CD14-positive monocyte (primary cell): ENCODE results near the gene GAREM1. TPM values are rescaled to one million over a fixed set of nuclear protein-coding genes. Genes with fewer than 3 reads are reported as not detected.

Experiments
- DNase-seq, 3 donors: peaks; one replicate each; pipeline ENCODE4 v3.0.0-alpha.2; 2011 to 2022
- H2AFZ ChIP-seq: 2 replicates; pipeline ENCODE4 v1.6.0; 2012; ENCODE audit warnings: mild to moderate bottlenecking, low read depth, low read length, inconsistent platforms; ENCODE audit not compliant: insufficient read depth, poor library complexity, severe bottlenecking
- H3K27ac ChIP-seq, 2 donors: 1 replicate in 1 of 2; 2 replicates in 1 of 2; pipeline ENCODE4 v1.5.1; 2012 to 2013; ENCODE audit warnings: low read length in 2 of 2, control low read depth in 1 of 2, inconsistent platforms in 1 of 2, low read depth in 1 of 2, mild to moderate bottlenecking in 1 of 2
- H3K27me3 ChIP-seq, 2 donors: one replicate each; pipeline versions ENCODE4 v1.6.0 to v1.6.1; 2011 to 2013; ENCODE audit warnings: low read length in 2 of 2; ENCODE audit not compliant: control insufficient read depth in 2 of 2, insufficient read depth in 2 of 2
- H3K36me3 ChIP-seq, 2 donors: replicated peaks in 1 of 2; 1 replicate in 1 of 2; 2 replicates in 1 of 2; pipeline versions ENCODE4 v1.5.1 to v1.6.1; 2012 to 2013; ENCODE audit warnings: low read length in 2 of 2, control low read depth in 1 of 2, inconsistent platforms in 1 of 2, mild to moderate bottlenecking in 1 of 2; ENCODE audit not compliant: insufficient read depth in 2 of 2, control insufficient read depth in 1 of 2
- H3K4me1 ChIP-seq, 2 donors: 1 replicate in 1 of 2; 2 replicates in 1 of 2; pipeline versions ENCODE4 v1.5.1 to v1.6.1; 2012 to 2013; ENCODE audit warnings: low read length in 2 of 2, control low read depth in 1 of 2, inconsistent platforms in 1 of 2, mild to moderate bottlenecking in 1 of 2, moderate library complexity in 1 of 2; ENCODE audit not compliant: insufficient read depth in 2 of 2, control insufficient read depth in 1 of 2
- H3K4me2 ChIP-seq: replicated peaks from 2 replicates; pipeline ENCODE3; 2012; ENCODE audit warnings: low read length, moderate library complexity, mild to moderate bottlenecking; ENCODE audit not compliant: poor library complexity, severe bottlenecking; ENCODE audit errors: extremely low read depth
- H3K4me3 ChIP-seq, 3 experiments: fragments of 200-600 bp in 1 of 3; sonication (generic) in 1 of 3; replicated peaks in 1 of 3; 1 replicate in 2 of 3; 2 replicates in 1 of 3; pipeline ENCODE4 v1.5.1; 2011 to 2013; ENCODE audit warnings: low read length in 3 of 3, mild to moderate bottlenecking in 3 of 3, control low read depth in 2 of 3, low read depth in 2 of 3, inconsistent platforms in 1 of 3, moderate library complexity in 1 of 3
- H3K79me2 ChIP-seq: 2 replicates; pipeline ENCODE4 v1.6.0; 2012; ENCODE audit warnings: mild to moderate bottlenecking, control low read depth, inconsistent platforms, low read length, moderate library complexity; ENCODE audit not compliant: insufficient read depth
- H3K9ac ChIP-seq: 2 replicates; pipeline ENCODE4 v1.6.0; 2017; ENCODE audit warnings: low read length, mild to moderate bottlenecking; ENCODE audit not compliant: insufficient read depth, poor library complexity, severe bottlenecking
- H3K9me3 ChIP-seq, 2 donors: replicated peaks in 1 of 2; 1 replicate in 1 of 2; 2 replicates in 1 of 2; pipeline versions ENCODE4 v1.5.1 to v1.6.1; 2012 to 2013; ENCODE audit warnings: low read length in 2 of 2, control low read depth in 1 of 2; ENCODE audit not compliant: control insufficient read depth in 1 of 2, insufficient read depth in 1 of 2
- H4K20me1 ChIP-seq: 2 replicates; pipeline ENCODE4 v1.6.0; 2012; ENCODE audit warnings: mild to moderate bottlenecking, low read length, control low read depth, moderate library complexity; ENCODE audit not compliant: insufficient read depth
- H3K27ac Mint-ChIP-seq, 7 donors: one replicate each; pipeline ENCODE4 v1.8.0; 2020; ENCODE audit warnings: mild to moderate bottlenecking in 7 of 7, mixed read lengths in 7 of 7, moderate library complexity in 6 of 7, inconsistent platforms in 2 of 7
- H3K27me3 Mint-ChIP-seq, 3 donors: one replicate each; pipeline ENCODE4 v1.8.0; 2021 to 2022; ENCODE audit warnings: low read depth in 3 of 3, mild to moderate bottlenecking in 3 of 3, mixed read lengths in 3 of 3, moderate library complexity in 3 of 3, inconsistent platforms in 1 of 3
- H3K36me3 Mint-ChIP-seq, 2 donors: one replicate each; pipeline ENCODE4 v1.8.0; 2020; ENCODE audit warnings: mixed read lengths in 2 of 2, inconsistent platforms in 1 of 2, mild to moderate bottlenecking in 1 of 2
- H3K4me1 Mint-ChIP-seq: one replicate; pipeline ENCODE4 v1.8.0; 2020; ENCODE audit warnings: mild to moderate bottlenecking, mixed read lengths
- H3K4me3 Mint-ChIP-seq, 2 donors: one replicate each; pipeline ENCODE4 v1.8.0; 2020; ENCODE audit warnings: mild to moderate bottlenecking in 2 of 2, mixed read lengths in 2 of 2, moderate library complexity in 1 of 2
- H3K9me3 Mint-ChIP-seq, 7 donors: one replicate each; pipeline ENCODE4 v1.8.0; 2020 to 2022; ENCODE audit warnings: mixed read lengths in 7 of 7, mild to moderate bottlenecking in 6 of 7, moderate library complexity in 6 of 7, inconsistent platforms in 2 of 7
- CTCF ChIP-seq: fragments of 200-600 bp; IDR thresholded peaks from one replicate; pipeline ENCODE4 v1.8.0; 2022; ENCODE audit warnings: antibody characterized with exemption, mild to moderate bottlenecking
- WGBS: methylation state at CpG from one replicate; pipeline ENCODE4 v1.1.5; 2013; ENCODE audit warnings: missing lambda C conversion rate; ENCODE audit not compliant: insufficient coverage; 5-methylcytosine and 5-hydroxymethylcytosine counted together
- intact Hi-C, 2 donors: fragments of 100-400 bp; cut with micrococcal nuclease; formaldehyde crosslinking; loops; one replicate each; pipeline versions ENCODE4 v1.15.0 to v1.15.1; 2023
- polyA plus RNA-seq, 3 donors: library from polyadenylated mRNA; depleted of rRNA in 1 of 3; unstranded in 2 of 3; stranded (reverse) in 1 of 3; fragments of 300-500 nt in 2 of 3; fragments of >200 nt in 1 of 3; fragmentation: Illumina TruSeq in 2 of 3; gene quantifications; 1 replicate in 2 of 3; 2 replicates in 1 of 3; pipeline ENCODE4 v1.2.3, GENCODE V29; 2012 to 2021

GAREM1 gene
- polyA plus RNA-seq, 3 donors: 0.24 TPM; not detected in 2

DNA sequence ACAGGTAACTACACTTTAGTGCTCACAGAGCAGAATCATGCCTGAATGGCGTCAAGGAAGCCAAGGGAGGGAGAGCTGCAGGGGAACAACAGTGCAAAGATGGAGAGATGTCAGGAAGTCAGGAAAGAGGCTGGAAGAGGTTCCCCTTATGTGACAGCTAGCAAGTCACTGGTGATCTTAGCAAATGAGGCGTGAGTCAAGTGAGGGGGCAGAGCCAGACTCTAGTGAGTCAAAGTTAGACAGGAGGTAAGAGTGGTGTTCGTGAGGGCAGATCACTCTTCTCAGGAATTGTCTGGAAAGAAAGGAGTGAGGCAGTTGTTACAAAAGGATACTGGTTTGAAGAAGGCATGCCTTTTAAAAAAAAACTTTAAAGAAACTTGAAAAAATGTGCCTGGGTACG, 193.8 kb downstream of the GAREM1 start:
- no peak overlapping the region for H3K4me3 ChIP-seq
- no peaks in the 10 kb centered on the region for H4K20me1 ChIP-seq
- no peaks in the 10 kb centered on the region for H3K79me2 ChIP-seq
- no peak overlapping the region for H3K4me3 Mint-ChIP-seq
- no peak overlapping the region for H3K27ac ChIP-seq
- no peaks in the 10 kb centered on the region for H3K9me3 ChIP-seq
- no peaks in the 10 kb centered on the region for H3K36me3 ChIP-seq
- H3K36me3 Mint-ChIP-seq: no peaks in the 10 kb centered on the region
- no peak overlapping the region for H3K27ac Mint-ChIP-seq
- intact Hi-C loops: no loop called here
- no peaks in the 10 kb centered on the region for H3K4me1 Mint-ChIP-seq
- H3K27me3 Mint-ChIP-seq: peaks cover 0 to 6% (median 4%) of the 10 kb centered on the region in 3 donors
- DNase-seq: no peak
- H2AFZ ChIP-seq: no peak overlapping the region
- peaks cover 0 to 2% of the 10 kb centered on the region in 2 donors for H3K27me3 ChIP-seq
- H3K4me2 ChIP-seq: no peak overlapping the region
- peaks cover 0 to 4% (median 0%) of the 10 kb centered on the region in 7 donors for H3K9me3 Mint-ChIP-seq
- H3K9ac ChIP-seq: no peak overlapping the region
- WGBS: 75% methylated on average over 3 of the region's 4 CpGs
- no peaks in the 10 kb centered on the region for H3K4me1 ChIP-seq
- no peak for TF ChIP-seq CTCF

DNA sequence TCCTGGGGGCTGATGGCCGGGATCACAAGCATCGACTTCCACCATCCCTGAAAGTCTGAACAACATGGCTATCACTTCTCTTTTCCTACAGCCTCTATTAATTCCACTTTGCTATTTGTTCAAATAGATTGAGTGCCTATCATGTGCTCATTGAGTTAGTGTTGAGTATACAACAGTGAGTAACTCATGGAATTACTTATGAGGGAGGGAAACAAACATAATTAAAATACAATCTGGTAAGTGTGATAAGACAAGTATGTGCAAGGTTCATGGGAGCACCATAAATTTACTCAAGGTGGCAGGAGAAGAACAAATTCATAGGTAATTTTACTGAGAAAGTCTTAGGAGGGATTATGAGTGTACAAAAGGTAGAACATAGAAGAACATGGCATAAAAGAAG, 194.4 kb downstream of the GAREM1 start:
- no peaks in the 10 kb centered on the region for H3K4me1 Mint-ChIP-seq
- Histone ChIP-seq H4K20me1 (no peaks in the 10 kb centered on the region), H3K36me3 (no peaks in the 10 kb centered on the region), H3K4me3 (no peak overlapping the region), H2AFZ (no peak overlapping the region), H3K9ac (no peak overlapping the region), H3K4me1 (no peaks in the 10 kb centered on the region), H3K27me3 (peaks cover 0 to 2% of the 10 kb centered on the region in 2 donors), H3K9me3 (no peaks in the 10 kb centered on the region), H3K79me2 (no peaks in the 10 kb centered on the region), H3K27ac (no peak overlapping the region), H3K4me2 (no peak overlapping the region)
- H3K9me3 Mint-ChIP-seq: peaks cover 0 to 4% (median 0%) of the 10 kb centered on the region in 7 donors
- TF ChIP-seq CTCF: no peak
- intact Hi-C loops: no loop called here
- H3K27me3 Mint-ChIP-seq: peaks cover 0 to 6% (median 4%) of the 10 kb centered on the region in 3 donors
- no peak for DNase-seq
- H3K27ac Mint-ChIP-seq: no peak overlapping the region
- no peak overlapping the region for H3K4me3 Mint-ChIP-seq
- H3K36me3 Mint-ChIP-seq: no peaks in the 10 kb centered on the region
- WGBS: 100% methylated on average over 2 of the region's 2 CpGs
